RWPE1 (cell line): ENCODE results near the gene MTHFSD.

Source experiments
- CTCF ChIA-PET: fragments of 350-600 bp; sonication (Branson Sonifier 250); formaldehyde crosslinking; extraction: SDS; loops from one replicate; lab custom pipeline; 2021; lab: Yijun Ruan, JAX
- POLR2A ChIA-PET: fragments of 400-600 bp; formaldehyde crosslinking; extraction: SDS; loops from one replicate; lab custom pipeline; 2020; ENCODE audit warnings: antibody characterized with exemption; ENCODE audit not compliant: low non-redundant PET; lab: Yijun Ruan, JAX
- DNase-seq: peaks from one replicate; pipeline ENCODE4 v3.0.0; 2012; ENCODE audit warnings: low spot score
- H3K27ac ChIP-seq: fragments of 450-650 bp; 2 replicates; pipeline ENCODE4 v1.5.1; 2017
- CTCF ChIP-seq: fragments of 450-650 bp; conservative IDR thresholded peaks from 2 replicates; pipeline ENCODE4 v1.5.1; 2017; ENCODE audit warnings: low read depth, mild to moderate bottlenecking

Gene MTHFSD

GRCh38 chr16:86527366-86527765 is 27.7 kb downstream of the MTHFSD start:
- ChIA-PET CTCF (interaction anchor here (0.6 kb wide), 1 partner anchor 454 kb away, joined by 5 read pairs; no protein-coding TSS in a partner anchor), POLR2A (no interaction called here)
- no peak for DNase-seq
- TF ChIP-seq CTCF = no peak
- no peak overlapping the region for H3K27ac ChIP-seq

- no peak overlapping the region for H3K27ac ChIP-seq
- TF ChIP-seq CTCF = no peak
- ChIA-PET CTCF (no interaction called here), POLR2A (no interaction called here)
- no peak for DNase-seq
Observed at GRCh38 chr16:86525696-86526095, 29.3 kb downstream of the MTHFSD start.

- H3K27ac ChIP-seq = no peak overlapping the region
- DNase-seq = no peak
- ChIA-PET CTCF (no interaction called here), POLR2A (no interaction called here)
- no peak for TF ChIP-seq CTCF
Observed at GRCh38 chr16:86524029-86524428, 31.0 kb downstream of the MTHFSD start.

- no peak for DNase-seq
- TF ChIP-seq CTCF = no peak
- H3K27ac ChIP-seq = no peak overlapping the region
- POLR2A ChIA-PET = no interaction called here
- CTCF ChIA-PET = interaction anchor here (1.2 kb wide), 1 partner anchor 450 kb away, joined by 4 read pairs; no protein-coding TSS in a partner anchor
Observed at GRCh38 chr16:86523166-86523740, 31.8 kb downstream of the MTHFSD start.

GRCh38 chr16:86522634-86523033 is 32.4 kb downstream of the MTHFSD start:
- ChIA-PET POLR2A (no interaction called here), CTCF (interaction anchor here (0.6 to 1.2 kb wide), 2 partner anchors 449 to 1113 kb away, joined by 4 read pairs; no protein-coding TSS in a partner anchor)
- DNase-seq = no peak
- no peak for TF ChIP-seq CTCF
- H3K27ac ChIP-seq = no peak overlapping the region

- no peak for TF ChIP-seq CTCF
- CTCF ChIA-PET = interaction anchor here (0.5 to 2.3 kb wide), 4 partner anchors 403 to 700 kb away, joined by 3 to 12 read pairs (median 4); no protein-coding TSS in a partner anchor
- POLR2A ChIA-PET = no interaction called here
- DNase-seq = no peak
- no peak overlapping the region for H3K27ac ChIP-seq
Observed at GRCh38 chr16:86521236-86522197, 33.5 kb downstream of the MTHFSD start.
